Chondrocyte (in vitro differentiated cells): ENCODE results near the gene KIF20A. TPM values are rescaled to one million over a fixed set of nuclear protein-coding genes. Genes with fewer than 3 reads are reported as not detected.
"Not testable (repeated sequence)": the region's sequence is repeated elsewhere in the genome, so short reads cannot be mapped to it uniquely, and the experiment has no call there.

Source experiments
- DNase-seq: peaks from one replicate; pipeline ENCODE4 v3.0.0; 2021; ENCODE audit warnings: mixed read lengths, low spot score
- H3K27ac Mint-ChIP-seq: one replicate; pipeline ENCODE4 v1.8.0; 2021; ENCODE audit warnings: mild to moderate bottlenecking, moderate library complexity, mixed read lengths; ENCODE audit not compliant: unreplicated experiment
- H3K27me3 Mint-ChIP-seq: 2 replicates; pipeline ENCODE4 v1.8.0; 2021; ENCODE audit warnings: low read depth, mixed read lengths
- H3K36me3 Mint-ChIP-seq: 2 replicates; pipeline ENCODE4 v1.8.0; 2021; ENCODE audit warnings: low read depth, mixed read lengths
- H3K4me1 Mint-ChIP-seq: 2 replicates; pipeline ENCODE4 v1.8.0; 2021; ENCODE audit warnings: low read depth, mild to moderate bottlenecking, mixed read lengths
- H3K4me3 Mint-ChIP-seq: one replicate; pipeline ENCODE4 v1.8.0; 2021; ENCODE audit warnings: mild to moderate bottlenecking, moderate library complexity, mixed read lengths; ENCODE audit not compliant: unreplicated experiment
- H3K9me3 Mint-ChIP-seq: 2 replicates; pipeline ENCODE4 v1.8.0; 2021; ENCODE audit warnings: low read depth, mixed read lengths
- total RNA-seq: library from RNA; stranded (reverse); gene quantifications from 3 replicates; pipeline ENCODE4 v1.2.1, GENCODE V29; 2021
- TF ChIP-seq, protein P1 (sequence below): fragments of 200-600 bp; sonication (generic); IDR thresholded peaks from 2 replicates; pipeline ENCODE4 v1.5.0; 2021; ENCODE audit warnings: antibody characterized with exemption, mild to moderate bottlenecking, moderate library complexity

Gene KIF20A
- total RNA-seq, 1 donor from 2014 or later, result 14.3 TPM

DNA sequence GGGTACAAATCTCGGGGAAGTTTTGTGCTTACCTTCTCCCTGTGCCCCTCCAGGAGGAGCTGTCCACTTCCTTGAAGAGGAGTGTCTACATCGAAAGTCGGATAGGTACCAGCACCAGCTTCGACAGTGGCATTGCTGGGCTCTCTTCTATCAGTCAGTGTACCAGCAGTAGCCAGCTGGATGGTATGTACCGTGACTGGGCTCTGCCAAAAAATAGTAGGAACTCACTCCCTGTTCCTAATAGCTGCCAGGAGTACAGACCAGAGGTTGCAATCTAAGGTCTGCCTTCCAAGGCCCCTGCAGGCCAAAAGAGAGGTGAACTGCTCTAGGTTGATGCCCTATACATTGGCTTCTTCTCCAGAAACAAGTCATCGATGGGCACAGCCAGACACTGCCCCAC lies 3.9 kb downstream of the KIF20A start:
- H3K27me3 Mint-ChIP-seq, result no peaks in the 10 kb centered on the region
- H3K4me3 Mint-ChIP-seq, result no peak overlapping the region
- H3K36me3 Mint-ChIP-seq, result peaks cover 11% of the 10 kb centered on the region

DNA sequence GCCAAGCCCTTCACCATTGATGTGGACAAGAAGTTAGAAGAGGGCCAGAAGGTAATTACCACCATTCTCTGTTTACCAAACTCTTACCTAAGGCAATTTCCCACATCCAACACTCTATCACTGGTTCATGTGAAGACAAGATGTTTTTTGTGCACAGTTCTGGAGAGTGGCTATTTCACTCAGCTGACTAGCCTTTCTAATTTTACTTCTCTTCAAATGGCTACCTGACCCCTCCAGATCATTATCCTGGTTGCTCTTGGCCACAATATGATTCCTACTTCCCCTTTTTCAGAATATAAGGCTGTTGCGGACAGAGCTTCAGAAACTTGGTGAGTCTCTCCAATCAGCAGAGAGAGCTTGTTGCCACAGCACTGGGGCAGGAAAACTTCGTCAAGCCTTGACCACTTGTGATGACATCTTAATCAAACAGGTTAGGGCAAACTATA lies 7.1 kb downstream of the KIF20A start:
- Mint-ChIP-seq H3K27me3 (no peaks in the 10 kb centered on the region), H3K4me3 (no peak overlapping the region), H3K4me1 (no peaks in the 10 kb centered on the region), H3K27ac (no peak overlapping the region), H3K9me3 (no peaks in the 10 kb centered on the region), H3K36me3 (peaks cover 18% of the 10 kb centered on the region)
- DNase-seq, result no peak
- TF ChIP-seq, protein P1, sequence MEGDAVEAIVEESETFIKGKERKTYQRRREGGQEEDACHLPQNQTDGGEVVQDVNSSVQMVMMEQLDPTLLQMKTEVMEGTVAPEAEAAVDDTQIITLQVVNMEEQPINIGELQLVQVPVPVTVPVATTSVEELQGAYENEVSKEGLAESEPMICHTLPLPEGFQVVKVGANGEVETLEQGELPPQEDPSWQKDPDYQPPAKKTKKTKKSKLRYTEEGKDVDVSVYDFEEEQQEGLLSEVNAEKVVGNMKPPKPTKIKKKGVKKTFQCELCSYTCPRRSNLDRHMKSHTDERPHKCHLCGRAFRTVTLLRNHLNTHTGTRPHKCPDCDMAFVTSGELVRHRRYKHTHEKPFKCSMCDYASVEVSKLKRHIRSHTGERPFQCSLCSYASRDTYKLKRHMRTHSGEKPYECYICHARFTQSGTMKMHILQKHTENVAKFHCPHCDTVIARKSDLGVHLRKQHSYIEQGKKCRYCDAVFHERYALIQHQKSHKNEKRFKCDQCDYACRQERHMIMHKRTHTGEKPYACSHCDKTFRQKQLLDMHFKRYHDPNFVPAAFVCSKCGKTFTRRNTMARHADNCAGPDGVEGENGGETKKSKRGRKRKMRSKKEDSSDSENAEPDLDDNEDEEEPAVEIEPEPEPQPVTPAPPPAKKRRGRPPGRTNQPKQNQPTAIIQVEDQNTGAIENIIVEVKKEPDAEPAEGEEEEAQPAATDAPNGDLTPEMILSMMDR, result no peak

More for the DNA sequence above, 3.9 kb downstream of the KIF20A start:
- TF ChIP-seq, protein P1, result no peak
- Mint-ChIP-seq H3K4me1 (peaks cover under 1% of the 10 kb centered on the region), H3K27ac (no peak overlapping the region), H3K9me3 (no peaks in the 10 kb centered on the region)
- no peak for DNase-seq

DNA sequence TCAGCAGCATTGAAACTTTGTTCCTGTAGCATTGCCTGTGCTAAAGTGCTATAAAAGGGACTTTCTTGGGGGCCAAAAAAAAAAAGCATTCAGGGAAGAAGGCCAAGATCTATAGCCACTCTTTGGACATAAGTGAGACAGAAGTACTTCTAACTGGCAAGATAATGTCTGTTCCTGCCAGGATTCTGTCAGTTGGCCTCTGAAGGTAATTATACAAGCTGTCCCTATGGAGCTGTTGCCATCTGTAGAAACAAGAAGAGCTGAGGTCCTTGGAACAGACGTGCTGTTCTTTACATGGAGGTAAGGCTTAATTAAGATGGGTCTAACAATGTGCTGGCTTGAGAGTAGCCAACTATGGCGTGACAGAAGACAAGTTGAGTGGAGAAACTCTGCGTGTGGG lies 9.7 kb downstream of the KIF20A start:
- Mint-ChIP-seq H3K27me3 (no peaks in the 10 kb centered on the region), H3K9me3 (no peaks in the 10 kb centered on the region), H3K27ac (no peak overlapping the region), H3K36me3 (peaks cover 25% of the 10 kb centered on the region), H3K4me3 (no peak overlapping the region), H3K4me1 (no peaks in the 10 kb centered on the region)
- no peak for DNase-seq
- TF ChIP-seq, protein P1, result no peak

DNA sequence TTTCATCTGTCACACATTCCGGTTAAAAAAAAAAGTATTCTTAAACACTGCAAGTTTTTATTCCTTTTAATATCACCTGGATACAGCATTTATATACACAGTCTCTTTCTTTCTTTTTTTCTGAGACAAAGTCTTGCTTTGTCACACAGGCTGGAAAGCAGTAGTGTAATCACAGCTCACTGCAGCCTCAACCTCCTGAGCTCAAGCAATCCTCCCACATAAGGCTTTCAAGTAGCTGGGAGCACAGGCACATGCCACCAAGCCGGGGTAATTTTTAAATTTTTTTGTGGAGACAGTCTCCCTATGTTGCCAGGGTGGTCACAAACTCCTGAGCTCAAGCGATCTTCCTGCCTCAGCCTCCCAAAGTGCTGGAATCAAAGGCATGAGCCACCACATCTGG lies 13.9 kb downstream of the KIF20A start:
- no peak for DNase-seq
- peaks cover 22% of the 10 kb centered on the region for H3K36me3 Mint-ChIP-seq
- H3K4me1 Mint-ChIP-seq, result no peaks in the 10 kb centered on the region
- TF ChIP-seq, protein P1, result no peak
- no peaks in the 10 kb centered on the region for H3K9me3 Mint-ChIP-seq
- H3K27ac Mint-ChIP-seq, result no peak overlapping the region
- H3K27me3 Mint-ChIP-seq, result no peaks in the 10 kb centered on the region
- no peak overlapping the region for H3K4me3 Mint-ChIP-seq

DNA sequence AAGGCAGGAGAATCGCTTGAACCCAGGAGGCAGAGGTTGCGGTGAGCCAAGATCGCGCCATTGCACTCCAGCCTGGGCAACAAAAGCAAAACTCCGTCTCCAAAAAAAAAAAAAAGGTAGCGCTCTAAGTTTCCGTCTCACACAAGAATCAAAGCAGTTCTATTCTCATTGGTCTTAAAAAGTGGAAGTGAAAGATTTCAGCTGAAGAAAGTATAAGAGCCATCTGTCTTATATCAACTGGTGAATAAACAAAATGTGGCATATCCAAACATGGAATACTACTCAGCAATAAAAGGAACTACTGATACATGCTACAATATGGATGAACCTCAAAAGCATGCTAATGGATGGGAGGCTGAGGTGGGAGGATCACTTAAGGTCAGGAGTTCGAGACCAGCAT lies 14.9 kb downstream of the KIF20A start:
- H3K9me3 Mint-ChIP-seq, H3K27me3 Mint-ChIP-seq, DNase-seq, H3K4me1 Mint-ChIP-seq, H3K4me3 Mint-ChIP-seq, H3K27ac Mint-ChIP-seq: not testable (repeated sequence)
- H3K36me3 Mint-ChIP-seq, result peaks cover 25% of the 10 kb centered on the region

DNA sequence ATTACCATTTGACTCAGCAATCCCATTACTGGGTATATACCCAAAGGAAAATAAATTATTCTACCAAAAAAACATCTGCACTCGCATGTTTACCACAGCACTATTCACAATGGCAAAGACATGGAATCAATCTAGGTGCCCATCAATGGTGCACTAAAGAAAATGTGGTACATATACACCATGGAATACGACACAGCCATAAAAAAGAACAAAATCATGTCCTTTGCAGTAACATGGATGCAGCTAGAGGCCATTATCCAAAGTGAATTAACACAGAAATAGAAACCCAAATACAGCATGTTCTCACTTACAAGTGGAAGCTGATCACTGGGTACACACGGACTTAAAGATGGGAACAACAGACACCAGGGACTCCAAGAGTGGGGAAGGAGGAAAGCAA lies 32.1 kb downstream of the KIF20A start:
- no peak overlapping the region for H3K4me3 Mint-ChIP-seq
- no peaks in the 10 kb centered on the region for H3K36me3 Mint-ChIP-seq
- no peak for DNase-seq
- H3K27ac Mint-ChIP-seq, result no peak overlapping the region
- no peaks in the 10 kb centered on the region for H3K9me3 Mint-ChIP-seq
- peaks cover 24% of the 10 kb centered on the region for H3K4me1 Mint-ChIP-seq
- TF ChIP-seq, protein P1, result no peak
- H3K27me3 Mint-ChIP-seq, result no peaks in the 10 kb centered on the region
